DND-41 (cell line): ENCODE measurements around the gene TNIK.

Source experiments
- ATAC-seq: fragments of 200-7000 bp; cut with Tn5 transposase; 3 replicates; pipeline ENCODE4 v1.9.1; 2021; ENCODE audit warnings: low read depth; ENCODE audit not compliant: insufficient read depth
- DNase-seq: peaks from one replicate; pipeline ENCODE4 v3.0.0-alpha.2; 2020
- H2AFZ ChIP-seq: 2 replicates; pipeline ENCODE4 v1.6.0; 2012; ENCODE audit warnings: low read depth, low read length
- H3K27ac ChIP-seq: 2 replicates; pipeline ENCODE4 v1.5.1; 2012; ENCODE audit warnings: low read length, inconsistent platforms
- H3K27me3 ChIP-seq: fragments of 200-600 bp; sonication (generic); 2 replicates; pipeline ENCODE4 v1.6.0; 2012; ENCODE audit warnings: low read length, mild to moderate bottlenecking, inconsistent platforms; ENCODE audit not compliant: insufficient read depth, poor library complexity
- H3K36me3 ChIP-seq: 2 replicates; pipeline ENCODE4 v1.5.1; 2012; ENCODE audit warnings: low read length, inconsistent platforms; ENCODE audit not compliant: insufficient read depth
- H3K4me1 ChIP-seq: 2 replicates; pipeline ENCODE4 v1.5.1; 2012; ENCODE audit warnings: mild to moderate bottlenecking, low read length; ENCODE audit not compliant: insufficient read depth
- H3K4me2 ChIP-seq: 2 replicates; pipeline ENCODE4 v1.6.0; 2012; ENCODE audit warnings: mild to moderate bottlenecking, moderate library complexity, low read length, inconsistent platforms; ENCODE audit not compliant: insufficient read depth
- H3K4me3 ChIP-seq, 2 experiments: fragments of 200-600 bp in 1 of 2; shearing (Covaris generic) in 1 of 2; 2 replicates each; pipeline ENCODE4 v1.5.1; 2012 to 2016; ENCODE audit warnings: inconsistent platforms in 2 of 2, low read length in 2 of 2, mild to moderate bottlenecking in 2 of 2, low read depth in 1 of 2, moderate library complexity in 1 of 2
- H3K79me2 ChIP-seq: 2 replicates; pipeline ENCODE4 v1.6.0; 2012; ENCODE audit warnings: low read length, inconsistent platforms; ENCODE audit not compliant: insufficient read depth
- H3K9ac ChIP-seq: 2 replicates; pipeline ENCODE4 v1.6.0; 2012; ENCODE audit warnings: low read depth, mild to moderate bottlenecking, inconsistent platforms, low read length, moderate library complexity
- H3K9me3 ChIP-seq: 2 replicates; pipeline ENCODE4 v1.5.1; 2012; ENCODE audit warnings: low read length, moderate library complexity, mild to moderate bottlenecking, inconsistent platforms; ENCODE audit not compliant: insufficient read depth, severe bottlenecking
- H4K20me1 ChIP-seq: 2 replicates; pipeline ENCODE4 v1.6.0; 2012; ENCODE audit warnings: low read length; ENCODE audit not compliant: insufficient read depth
- EZH2 ChIP-seq: IDR thresholded peaks from 3 replicates; pipeline ENCODE4 v1.6.1; 2012; ENCODE audit warnings: borderline replicate concordance, low read depth, mild to moderate bottlenecking, moderate library complexity, low read length, inconsistent platforms; ENCODE audit not compliant: severe bottlenecking
- TF ChIP-seq, protein P1 (sequence below): IDR thresholded peaks from 2 replicates; pipeline ENCODE4 v1.5.1; 2012; ENCODE audit warnings: borderline replicate concordance, low read length, moderate library complexity, mild to moderate bottlenecking; ENCODE audit not compliant: poor library complexity, severe bottlenecking; ENCODE audit errors: extremely low read depth

TNIK gene

DNA sequence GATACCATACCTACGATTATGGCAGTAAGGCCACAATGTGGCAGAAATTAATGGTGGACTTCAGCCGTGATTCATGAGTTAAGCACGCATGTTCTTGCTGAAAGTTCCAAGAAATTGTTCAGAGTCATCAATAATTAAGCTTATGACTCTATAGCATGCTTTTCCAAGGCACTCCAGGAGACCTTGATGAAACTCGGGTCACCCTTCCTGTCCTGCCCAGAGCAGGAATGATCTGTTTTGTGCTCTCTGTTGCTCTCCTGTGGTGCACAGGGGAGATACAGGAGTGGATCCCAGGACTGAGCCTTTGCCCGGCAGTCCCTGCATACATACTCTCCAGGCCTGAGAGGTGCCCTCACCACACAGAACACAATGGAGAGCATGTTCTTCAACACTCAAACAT, 292.1 kb downstream of the TNIK start:
- Histone ChIP-seq H4K20me1 (no peaks in the 10 kb centered on the region), H3K27ac (no peak overlapping the region), H2AFZ (no peak overlapping the region), H3K4me3 (no peak overlapping the region), H3K4me2 (no peak overlapping the region), H3K36me3 (no peaks in the 10 kb centered on the region), H3K9ac (no peak overlapping the region), H3K9me3 (no peaks in the 10 kb centered on the region), H3K4me1 (no peaks in the 10 kb centered on the region), H3K79me2 (no peaks in the 10 kb centered on the region), H3K27me3 (no peaks in the 10 kb centered on the region)
- TF ChIP-seq, protein P1, sequence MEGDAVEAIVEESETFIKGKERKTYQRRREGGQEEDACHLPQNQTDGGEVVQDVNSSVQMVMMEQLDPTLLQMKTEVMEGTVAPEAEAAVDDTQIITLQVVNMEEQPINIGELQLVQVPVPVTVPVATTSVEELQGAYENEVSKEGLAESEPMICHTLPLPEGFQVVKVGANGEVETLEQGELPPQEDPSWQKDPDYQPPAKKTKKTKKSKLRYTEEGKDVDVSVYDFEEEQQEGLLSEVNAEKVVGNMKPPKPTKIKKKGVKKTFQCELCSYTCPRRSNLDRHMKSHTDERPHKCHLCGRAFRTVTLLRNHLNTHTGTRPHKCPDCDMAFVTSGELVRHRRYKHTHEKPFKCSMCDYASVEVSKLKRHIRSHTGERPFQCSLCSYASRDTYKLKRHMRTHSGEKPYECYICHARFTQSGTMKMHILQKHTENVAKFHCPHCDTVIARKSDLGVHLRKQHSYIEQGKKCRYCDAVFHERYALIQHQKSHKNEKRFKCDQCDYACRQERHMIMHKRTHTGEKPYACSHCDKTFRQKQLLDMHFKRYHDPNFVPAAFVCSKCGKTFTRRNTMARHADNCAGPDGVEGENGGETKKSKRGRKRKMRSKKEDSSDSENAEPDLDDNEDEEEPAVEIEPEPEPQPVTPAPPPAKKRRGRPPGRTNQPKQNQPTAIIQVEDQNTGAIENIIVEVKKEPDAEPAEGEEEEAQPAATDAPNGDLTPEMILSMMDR: peak; percentile 23
- no peak for TF ChIP-seq EZH2
- DNase-seq (no peak), ATAC-seq (no peak)

DNA sequence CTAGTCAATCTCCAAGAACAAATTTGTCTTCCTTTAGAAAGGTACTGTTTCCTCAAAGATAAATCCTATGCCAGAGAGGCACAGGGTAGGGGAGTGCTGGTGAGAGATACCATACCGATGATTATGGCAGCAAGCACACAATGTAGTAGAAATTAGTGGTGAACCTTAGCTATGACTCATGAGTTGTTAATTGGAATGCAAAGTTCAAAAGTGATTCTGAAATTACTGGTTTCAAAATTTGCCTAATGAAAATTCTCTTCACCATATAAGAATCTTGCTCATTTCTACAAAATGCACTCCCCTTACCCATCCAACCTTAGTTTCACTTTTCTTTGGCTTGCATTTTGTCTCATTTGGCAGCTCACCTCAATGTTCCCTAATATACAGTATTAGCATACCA, 294.2 kb downstream of the TNIK start:
- TF ChIP-seq, protein P1: no peak
- no peak for DNase-seq
- Histone ChIP-seq H3K36me3 (no peaks in the 10 kb centered on the region), H3K9me3 (no peaks in the 10 kb centered on the region), H4K20me1 (no peaks in the 10 kb centered on the region), H2AFZ (no peak overlapping the region), H3K4me2 (no peak overlapping the region), H3K79me2 (no peaks in the 10 kb centered on the region), H3K4me1 (no peaks in the 10 kb centered on the region), H3K27me3 (no peaks in the 10 kb centered on the region), H3K9ac (no peak overlapping the region), H3K27ac (no peak overlapping the region), H3K4me3 (no peak overlapping the region)
- ATAC-seq: no peak

DNA sequence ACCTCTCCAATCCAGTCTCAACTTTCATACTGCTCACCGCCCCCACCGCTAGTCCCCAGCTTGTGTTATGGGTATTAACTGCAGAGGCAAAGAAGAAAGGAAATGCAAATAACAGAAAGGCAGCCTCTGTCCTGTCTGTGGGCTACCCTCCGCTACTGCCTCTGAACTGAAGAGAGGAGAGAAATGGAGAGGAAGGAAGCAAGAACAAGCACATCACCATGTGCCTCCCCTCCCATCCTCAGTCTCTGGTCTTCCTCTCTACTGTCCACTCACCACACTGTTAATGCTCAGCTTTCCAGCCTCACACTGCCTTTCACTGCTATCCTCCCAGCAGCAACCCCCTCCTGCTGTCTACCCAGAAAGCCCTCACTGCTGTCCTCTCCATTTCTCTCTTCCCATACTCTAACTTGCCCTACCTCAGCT, 294.7 kb downstream of the TNIK start:
- H4K20me1 ChIP-seq: no peaks in the 10 kb centered on the region
- no peak overlapping the region for H3K27ac ChIP-seq
- no peaks in the 10 kb centered on the region for H3K9me3 ChIP-seq
- H3K9ac ChIP-seq: no peak overlapping the region
- no peak for TF ChIP-seq EZH2
- TF ChIP-seq, protein P1: no peak
- DNase-seq (no peak), ATAC-seq (no peak)
- H3K36me3 ChIP-seq: no peaks in the 10 kb centered on the region
- no peaks in the 10 kb centered on the region for H3K27me3 ChIP-seq
- no peak overlapping the region for H3K4me2 ChIP-seq
- H2AFZ ChIP-seq: no peak overlapping the region
- H3K4me1 ChIP-seq: no peaks in the 10 kb centered on the region
- H3K4me3 ChIP-seq: no peak overlapping the region
- no peaks in the 10 kb centered on the region for H3K79me2 ChIP-seq

DNA sequence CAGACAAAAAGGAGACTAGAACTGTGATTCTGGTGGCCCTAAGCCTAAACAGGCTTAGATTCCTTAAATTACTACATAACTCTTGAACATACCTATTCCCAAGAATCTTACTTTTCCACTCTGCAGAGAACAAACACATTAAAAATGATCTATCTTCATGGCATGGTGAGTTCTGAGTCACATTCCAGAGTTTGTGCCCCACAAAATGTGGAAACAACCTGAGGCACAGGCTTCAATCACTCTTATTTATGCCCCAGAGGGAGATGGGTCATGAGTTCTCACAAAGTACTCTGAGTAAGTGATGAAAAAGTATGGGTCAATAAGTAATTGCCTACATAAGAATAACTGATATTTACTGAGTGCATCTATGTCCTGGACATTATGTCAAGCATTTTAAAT, 296.1 kb downstream of the TNIK start:
- Histone ChIP-seq H3K4me2 (no peak overlapping the region), H3K79me2 (no peaks in the 10 kb centered on the region), H3K9me3 (no peaks in the 10 kb centered on the region), H3K9ac (no peak overlapping the region), H3K4me3 (no peak overlapping the region), H4K20me1 (no peaks in the 10 kb centered on the region), H3K36me3 (no peaks in the 10 kb centered on the region), H3K27ac (no peak overlapping the region), H2AFZ (no peak overlapping the region), H3K27me3 (peaks cover under 1% of the 10 kb centered on the region), H3K4me1 (no peaks in the 10 kb centered on the region)
- TF ChIP-seq, protein P1: no peak
- TF ChIP-seq EZH2: no peak
- DNase-seq: no peak
- ATAC-seq: no peak
